B cell (primary cell): Measurements from ENCODE around the gene HOXC6. TPM values are rescaled to one million over a fixed set of nuclear protein-coding genes. Genes with fewer than 3 reads are reported as not detected.

Source experiments
- ATAC-seq: fragments of 200-7000 bp; cut with Tn5 transposase; one replicate; pipeline ENCODE4 v1.10.0; 2021; ENCODE audit warnings: low read depth, mild to moderate bottlenecking, moderate number of reproducible peaks, moderate library complexity
- CTCF ChIA-PET: fragments of 350-600 bp; sonication (Branson Sonifier 250); formaldehyde crosslinking; loops from one replicate; lab custom pipeline; 2021; ENCODE audit warnings: antibody characterized with exemption, inconsistent platforms; lab: Charles Lee
- POLR2A ChIA-PET: fragments of 350-600 bp; sonication (Branson Sonifier 250); formaldehyde crosslinking; loops from one replicate; lab custom pipeline; 2021; ENCODE audit warnings: antibody characterized with exemption; lab: Charles Lee
- DNase-seq: peaks from one replicate; pipeline ENCODE4 v3.0.0; 2013
- H2AFZ ChIP-seq: 2 replicates; pipeline ENCODE4 v1.6.1; 2012; ENCODE audit warnings: mild to moderate bottlenecking, low read depth, low read length; ENCODE audit not compliant: insufficient read depth, poor library complexity, severe bottlenecking
- H3K27ac ChIP-seq, 2 donors: 1 replicate in 1 of 2; 2 replicates in 1 of 2; pipeline ENCODE4 v1.5.1; 2012 to 2013; ENCODE audit warnings: low read length in 2 of 2, mild to moderate bottlenecking in 2 of 2, moderate library complexity in 1 of 2
- H3K27me3 ChIP-seq, 4 experiments: fragments of 200-600 bp in 1 of 4; sonication (generic) in 1 of 4; replicated peaks in 1 of 4; 1 replicate in 2 of 4; 2 replicates in 2 of 4; pipeline versions ENCODE4 v1.6.1 to v1.7.0; 2013 to 2016; ENCODE audit warnings: low read length in 3 of 4, mild to moderate bottlenecking in 2 of 4, mixed read lengths in 1 of 4, moderate library complexity in 1 of 4; ENCODE audit not compliant: insufficient read depth in 4 of 4, control insufficient read depth in 3 of 4; ENCODE audit errors: control extremely low read depth in 1 of 4
- H3K36me3 ChIP-seq, 2 experiments: replicated peaks in 1 of 2; 1 replicate in 1 of 2; 2 replicates in 1 of 2; pipeline versions ENCODE4 v1.6.1 to v1.7.1; 2013; ENCODE audit warnings: low read length in 1 of 2; ENCODE audit not compliant: insufficient read depth in 2 of 2, control insufficient read depth in 1 of 2; ENCODE audit errors: control extremely low read depth in 1 of 2, extremely low read depth in 1 of 2
- H3K4me1 ChIP-seq, 2 donors: fragments of 200-600 bp in 1 of 2; sonication (generic) in 1 of 2; 1 replicate in 1 of 2; 2 replicates in 1 of 2; pipeline versions ENCODE4 v1.5.1 to v1.6.1; 2013 to 2017; ENCODE audit warnings: low read length in 2 of 2; ENCODE audit not compliant: control insufficient read depth in 2 of 2, insufficient read depth in 2 of 2
- H3K4me2 ChIP-seq: replicated peaks from 2 replicates; pipeline ENCODE3; 2012; ENCODE audit warnings: mild to moderate bottlenecking, low read depth, low read length; ENCODE audit not compliant: poor library complexity, severe bottlenecking
- H3K4me3 ChIP-seq, 5 experiments: fragments of 200-600 bp in 1 of 5; sonication (generic) in 1 of 5; 1 replicate in 3 of 5; 2 replicates in 2 of 5; pipeline versions ENCODE4 v1.5.1 to v1.7.0; 2011 to 2016; ENCODE audit warnings: low read length in 4 of 5, mild to moderate bottlenecking in 4 of 5, low read depth in 2 of 5, control low read depth in 1 of 5, moderate library complexity in 1 of 5; ENCODE audit not compliant: insufficient read depth in 1 of 5; ENCODE audit errors: control extremely low read depth in 1 of 5, extremely low read depth in 1 of 5
- H3K79me2 ChIP-seq: fragments of 200-600 bp; sonication (generic); one replicate; pipeline ENCODE4 v1.6.0; 2016; ENCODE audit warnings: low read length; ENCODE audit not compliant: control insufficient read depth, insufficient read depth
- H3K9ac ChIP-seq: fragments of 200-600 bp; sonication (generic); 2 replicates; pipeline ENCODE4 v1.6.1; 2017; ENCODE audit warnings: mild to moderate bottlenecking, low read length, moderate library complexity
- H3K9me3 ChIP-seq, 3 donors: one replicate each; pipeline versions ENCODE4 v1.6.1 to v1.7.1; 2013; ENCODE audit warnings: low read length in 2 of 3; ENCODE audit not compliant: control insufficient read depth in 2 of 3, insufficient read depth in 1 of 3; ENCODE audit errors: control extremely low read depth in 1 of 3
- H4K20me1 ChIP-seq: 2 replicates; pipeline ENCODE4 v1.6.0; 2012; ENCODE audit warnings: mild to moderate bottlenecking, low read length; ENCODE audit not compliant: insufficient read depth, control insufficient read depth, poor library complexity, severe bottlenecking
- H3K27ac Mint-ChIP-seq: one replicate; pipeline ENCODE4 v1.8.0; 2021; ENCODE audit warnings: mixed read lengths
- H3K27me3 Mint-ChIP-seq: one replicate; pipeline ENCODE4 v1.8.0; 2021; ENCODE audit warnings: mixed read lengths
- H3K4me1 Mint-ChIP-seq: one replicate; pipeline ENCODE4 v1.8.0; 2021; ENCODE audit warnings: mixed read lengths
- H3K4me3 Mint-ChIP-seq: one replicate; pipeline ENCODE4 v1.8.0; 2021; ENCODE audit warnings: mixed read lengths
- H3K9me3 Mint-ChIP-seq: one replicate; pipeline ENCODE4 v1.8.0; 2022; ENCODE audit warnings: mixed read lengths; ENCODE audit not compliant: insufficient read depth
- EZH2 ChIP-seq: IDR thresholded peaks from 2 replicates; pipeline ENCODE4 v1.6.1; 2012; ENCODE audit warnings: borderline replicate concordance, low read depth, mild to moderate bottlenecking, moderate library complexity, low read length; ENCODE audit not compliant: insufficient read depth, poor library complexity, severe bottlenecking
- WGBS: methylation state at CpG from one replicate; pipeline ENCODE4 v1.1.5; 2013; ENCODE audit warnings: missing lambda C conversion rate; ENCODE audit not compliant: insufficient coverage; 5-methylcytosine and 5-hydroxymethylcytosine counted together
- intact Hi-C: fragments of 100-400 bp; cut with micrococcal nuclease; formaldehyde crosslinking; loops from one replicate; pipeline ENCODE4 v1.10.0; 2022
- polyA plus RNA-seq: library from polyadenylated mRNA; depleted of rRNA; stranded (reverse); fragments of >200 nt; gene quantifications from 2 replicates; pipeline ENCODE4 v1.2.3, GENCODE V29; 2012
- total RNA-seq, 2 donors: library from RNA; stranded (reverse); fragments of 120-200 nt in 1 of 2; gene quantifications; 1 replicate in 1 of 2; 2 replicates in 1 of 2; pipeline versions ENCODE4 v1.2.3 to v1.2.4, GENCODE V29; 2013 to 2022
- TF ChIP-seq, protein P1 (sequence below): fragments of 200-600 bp; IDR thresholded peaks from one replicate; pipeline ENCODE4 v1.8.0; 2022; ENCODE audit warnings: antibody characterized with exemption, mild to moderate bottlenecking

Gene HOXC6
- total and polyA plus RNA-seq, 2 donors (not counting 1 experiment from before 2014, with no cell fraction given) = not detected

DNA sequence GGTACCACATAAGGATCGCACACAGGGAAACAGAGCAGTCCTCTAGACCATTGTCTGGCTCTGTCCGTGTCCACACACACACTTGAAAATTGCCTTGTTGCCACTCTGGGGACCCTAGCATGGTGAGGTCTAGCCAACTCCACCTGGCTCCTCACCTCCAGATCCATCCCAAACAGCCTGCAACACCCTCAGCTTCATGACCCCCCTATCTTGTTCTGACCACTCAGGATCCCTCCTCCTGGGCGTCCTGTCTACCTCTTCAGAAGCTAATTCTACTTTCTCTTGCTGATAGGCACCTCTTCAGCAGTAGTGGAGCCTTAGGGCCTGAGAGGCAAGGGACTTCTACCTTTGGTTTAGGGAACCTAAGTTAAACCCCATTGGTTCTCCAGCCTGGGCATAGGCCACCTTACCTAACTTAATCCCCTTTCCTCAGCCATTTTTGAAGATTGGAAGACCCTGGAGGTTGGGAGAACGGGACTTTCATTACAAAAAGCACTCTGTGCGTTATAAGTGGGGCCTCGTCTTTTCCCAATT lies 3.9 kb downstream of the HOXC6 start:
- no peak overlapping the region for H2AFZ ChIP-seq
- 30% methylated on average over 5 of the region's 6 CpGs for WGBS
- Mint-ChIP-seq H3K4me3 (peak overlapping the region; percentile 32), H3K9me3 (no peaks in the 10 kb centered on the region), H3K27ac (peak overlapping the region; percentile 17), H3K27me3 (peaks cover 73% of the 10 kb centered on the region), H3K4me1 (peaks cover 29% of the 10 kb centered on the region)
- H3K4me2 ChIP-seq = no peak overlapping the region
- no peaks in the 10 kb centered on the region for H3K36me3 ChIP-seq
- H3K4me1 ChIP-seq = peaks cover 28 to 52% of the 10 kb centered on the region in 2 donors
- ATAC-seq (no peak), DNase-seq (no peak)
- no peak overlapping the region for H3K9ac ChIP-seq
- no peak overlapping the region for H3K27ac ChIP-seq
- H3K4me3 ChIP-seq = no peak overlapping the region
- no peaks in the 10 kb centered on the region for H3K79me2 ChIP-seq
- H4K20me1 ChIP-seq = no peaks in the 10 kb centered on the region
- CTCF ChIA-PET = interaction anchor here (0.7 to 6.4 kb wide), 39 partner anchors 8 to 253 kb away, joined by 3 to 151 read pairs (median 6); partner anchors contain the start of genes HOXC4, HOXC8, HOXC9 and SMUG1
- POLR2A ChIA-PET = interaction anchor here (0.6 to 1.3 kb wide), 6 partner anchors 21 to 160 kb away, joined by 3 to 6 read pairs (median 4); partner anchors contain the start of gene HOXC8
- H3K27me3 ChIP-seq = peaks cover 0 to 98% (median 73%) of the 10 kb centered on the region in 4 experiments
- TF ChIP-seq EZH2 = no peak
- TF ChIP-seq, protein P1, sequence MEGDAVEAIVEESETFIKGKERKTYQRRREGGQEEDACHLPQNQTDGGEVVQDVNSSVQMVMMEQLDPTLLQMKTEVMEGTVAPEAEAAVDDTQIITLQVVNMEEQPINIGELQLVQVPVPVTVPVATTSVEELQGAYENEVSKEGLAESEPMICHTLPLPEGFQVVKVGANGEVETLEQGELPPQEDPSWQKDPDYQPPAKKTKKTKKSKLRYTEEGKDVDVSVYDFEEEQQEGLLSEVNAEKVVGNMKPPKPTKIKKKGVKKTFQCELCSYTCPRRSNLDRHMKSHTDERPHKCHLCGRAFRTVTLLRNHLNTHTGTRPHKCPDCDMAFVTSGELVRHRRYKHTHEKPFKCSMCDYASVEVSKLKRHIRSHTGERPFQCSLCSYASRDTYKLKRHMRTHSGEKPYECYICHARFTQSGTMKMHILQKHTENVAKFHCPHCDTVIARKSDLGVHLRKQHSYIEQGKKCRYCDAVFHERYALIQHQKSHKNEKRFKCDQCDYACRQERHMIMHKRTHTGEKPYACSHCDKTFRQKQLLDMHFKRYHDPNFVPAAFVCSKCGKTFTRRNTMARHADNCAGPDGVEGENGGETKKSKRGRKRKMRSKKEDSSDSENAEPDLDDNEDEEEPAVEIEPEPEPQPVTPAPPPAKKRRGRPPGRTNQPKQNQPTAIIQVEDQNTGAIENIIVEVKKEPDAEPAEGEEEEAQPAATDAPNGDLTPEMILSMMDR = no peak
- peaks cover 0 to 58% (median 6%) of the 10 kb centered on the region in 3 donors for H3K9me3 ChIP-seq
- intact Hi-C loops = loop anchor here (1.0 to 5.0 kb wide), 5 partner anchors 35 to 176 kb away; no protein-coding TSS in a partner anchor

DNA sequence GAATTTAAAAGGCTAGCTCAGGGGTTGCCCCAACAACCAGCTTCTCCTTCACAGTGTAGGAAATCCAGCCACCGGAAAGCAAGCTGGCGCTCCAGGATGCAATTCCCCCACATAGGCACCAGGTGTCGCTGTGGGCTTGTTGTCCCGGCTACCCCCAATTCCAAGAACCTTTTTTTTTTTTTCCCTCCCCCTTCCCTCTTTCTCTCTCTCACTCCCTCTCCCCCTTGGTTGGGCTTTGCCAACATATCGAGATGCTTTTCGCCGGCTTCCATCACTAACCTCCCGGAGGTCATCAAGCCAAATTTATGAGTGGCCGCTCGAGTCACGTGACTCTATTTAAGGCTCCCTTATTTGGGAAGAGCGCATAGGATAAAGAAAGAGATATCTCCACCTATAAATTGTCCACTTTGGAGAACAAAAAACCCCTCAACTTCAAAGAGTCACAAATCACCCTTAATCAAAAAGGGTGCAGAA lies 4.4 kb downstream of the HOXC6 start, which contains the start of gene HOXC5:
Gene HOXC5 (plus strand): TSS at position 424 of the 474 bp plus-strand sequence. CDS start 73 bp downstream, outside the sequence.
- peaks cover 29% of the 10 kb centered on the region for H3K4me1 Mint-ChIP-seq
- peak within 1 kb of the TSS; percentile 71 for H3K4me3 Mint-ChIP-seq
- peak within 1 kb of the TSS; percentile 47 for H3K9ac ChIP-seq
- POLR2A ChIA-PET = interaction anchor here (0.6 to 1.3 kb wide), 6 partner anchors 20 to 175 kb away, joined by 3 to 6 read pairs (median 4); partner anchors contain the start of gene HOXC4
- H3K9me3 ChIP-seq = peaks cover 0 to 56% (median 6%) of the 10 kb centered on the region in 3 donors
- peaks cover 0 to 96% (median 73%) of the 10 kb centered on the region in 4 experiments for H3K27me3 ChIP-seq
- TF ChIP-seq, protein P1 = peak; percentile 93
- TF ChIP-seq EZH2 = no peak
- intact Hi-C loops = loop anchor here (1.0 to 5.0 kb wide), 5 partner anchors 35 to 176 kb away; no protein-coding TSS in a partner anchor
- peak within 1 kb of the TSS; percentile 58 for H2AFZ ChIP-seq
- H4K20me1 ChIP-seq = no peaks in the 10 kb centered on the region
- H3K27ac ChIP-seq = no peak within 1 kb of the TSS
- H3K36me3 ChIP-seq = no peaks in the 10 kb centered on the region
- H3K9me3 Mint-ChIP-seq = no peaks in the 10 kb centered on the region
- DNase-seq (peak; percentile 79), ATAC-seq (peak; percentile 65)
- peak within 1 kb of the TSS in 3 of 5 experiments; percentile 13 to 47 (median 36) for H3K4me3 ChIP-seq
- peak within 1 kb of the TSS; percentile 67 for H3K4me2 ChIP-seq
- H3K27ac Mint-ChIP-seq = peak within 1 kb of the TSS; percentile 41
- no peaks in the 10 kb centered on the region for H3K79me2 ChIP-seq
- CTCF ChIA-PET = interaction anchor here (0.7 to 6.4 kb wide), 38 partner anchors 9 to 253 kb away, joined by 3 to 151 read pairs (median 6); partner anchors contain the start of genes HOXC4, HOXC8, HOXC9 and SMUG1
- peaks cover 28 to 51% of the 10 kb centered on the region in 2 donors for H3K4me1 ChIP-seq
- WGBS = 0% methylated on average over 8 of the region's 12 CpGs
- H3K27me3 Mint-ChIP-seq = peaks cover 73% of the 10 kb centered on the region
